ENCODE data around the gene HTR3D. TPM values are rescaled to one million over a fixed set of nuclear protein-coding genes. Genes with fewer than 3 reads are reported as not detected.

HTR3D gene
- total and polyA plus RNA-seq, 2 experiments from 2014 or later: not detected

GRCh38 chr3:184008161-184008560 is 23.4 kb upstream of the HTR3D start:
- Mint-ChIP-seq H3K4me1 (peaks cover 10% of the 10 kb centered on the region; the same call in 2 of the 3 replicates), H3K27ac (no peak overlapping the region), H3K27me3 (ENCODE audit: insufficient read depth, low read depth, poor library complexity) (peaks cover 2% of the 10 kb centered on the region), H3K9me3 (no peaks in the 10 kb centered on the region; the same call in 2 of the 3 replicates), H3K36me3 (ENCODE audit: low read depth) (peaks cover 28% of the 10 kb centered on the region), H3K4me3 (no peak overlapping the region)
- Histone ChIP-seq H3F3A (replicated peaks; ENCODE audit: low read depth) (no peaks in the 10 kb centered on the region), H4K20me1 (replicated peaks; ENCODE audit: insufficient read depth) (no peaks in the 10 kb centered on the region; the same call in 1 of the 2 replicates), H3K36me3 (ENCODE audit: insufficient read depth) (peaks cover 4% of the 10 kb centered on the region; the same call in 1 of the 2 replicates), H3K4me3 (no peak overlapping the region), H3K27me3 (ENCODE audit: insufficient read depth) (no peaks in the 10 kb centered on the region), H3K9me2 (ENCODE audit: insufficient read depth) (no peaks in the 10 kb centered on the region), H3K4me1 (ENCODE audit: insufficient read depth) (no peaks in the 10 kb centered on the region), H2AFZ (no peak overlapping the region), H3K27ac (ENCODE audit: low read depth) (peak overlapping the region; percentile 21; the same call in 1 of the 2 replicates), H3K79me2 (replicated peaks; ENCODE audit: insufficient read depth) (peaks cover 35% of the 10 kb centered on the region), H3K4me2 (no peak overlapping the region)
- ATAC-seq: no peak
- DNase-seq (ENCODE audit: low spot score): no peak
- TF ChIP-seq EZH2phosphoT487 (IDR thresholded peaks at IDR 0.05; ENCODE audit: unreplicated experiment) (no peak), ETS1 (IDR thresholded peaks at IDR 0.05) (no peak), ZNF114 (CRISPR knock-in tag; IDR thresholded peaks at IDR 0.05) (no peak), EZH2 (IDR thresholded peaks at IDR 0.05; ENCODE audit: low read depth, unreplicated experiment) (no peak), STAT1 (IDR thresholded peaks at IDR 0.05; ENCODE audit: unreplicated experiment) (no peak), CREB1 (CRISPR knock-in tag; IDR thresholded peaks at IDR 0.05; ENCODE audit: low read depth) (no peak), CTCF (conservative IDR thresholded peaks at IDR 0.05; ENCODE audit: low read depth in 2 of 2) (no peak), JUNB (IDR thresholded peaks at IDR 0.05; ENCODE audit: unreplicated experiment) (no peak), REST (IDR thresholded peaks at IDR 0.05; ENCODE audit: unreplicated experiment) (no peak), ZNF462 (CRISPR knock-in tag; IDR thresholded peaks at IDR 0.05) (no peak), ZNF331 (CRISPR knock-in tag; IDR thresholded peaks at IDR 0.05; ENCODE audit: low read depth) (no peak), NANOG (IDR thresholded peaks at IDR 0.05; ENCODE audit: borderline replicate concordance) (no peak)
